Activated naive CD4-positive, alpha-beta T cell treated with anti-CD3 and anti-CD28 coated beads, Interleukin-2, amount 50 U/mL, for 24 hours (primary cell): ENCODE results near the gene LRBA.

Experiments used
- H3K27ac Mint-ChIP-seq: one replicate; pipeline ENCODE4 v1.8.0; 2021; ENCODE audit warnings: mild to moderate bottlenecking, mixed read lengths
- H3K27me3 Mint-ChIP-seq: one replicate; pipeline ENCODE4 v1.8.0; 2021; ENCODE audit warnings: mixed read lengths
- H3K36me3 Mint-ChIP-seq: one replicate; pipeline ENCODE4 v1.8.0; 2021; ENCODE audit warnings: mixed read lengths
- H3K4me1 Mint-ChIP-seq: one replicate; pipeline ENCODE4 v1.8.0; 2021; ENCODE audit warnings: mixed read lengths
- H3K4me3 Mint-ChIP-seq: one replicate; pipeline ENCODE4 v1.8.0; 2021; ENCODE audit warnings: mild to moderate bottlenecking, mixed read lengths
- H3K9me3 Mint-ChIP-seq: one replicate; pipeline ENCODE4 v1.8.0; 2021; ENCODE audit warnings: mixed read lengths

The LRBA gene

GRCh38 chr4:150495550-150495949 is 519.5 kb downstream of the LRBA start:
- Mint-ChIP-seq H3K36me3 (peaks cover 3% of the 10 kb centered on the region), H3K9me3 (no peaks in the 10 kb centered on the region), H3K27me3 (no peaks in the 10 kb centered on the region), H3K27ac (no peak overlapping the region), H3K4me1 (no peaks in the 10 kb centered on the region), H3K4me3 (no peak overlapping the region)

GRCh38 chr4:150493851-150494250 is 521.2 kb downstream of the LRBA start:
- Mint-ChIP-seq H3K27ac (no peak overlapping the region), H3K36me3 (peaks cover 10% of the 10 kb centered on the region), H3K27me3 (no peaks in the 10 kb centered on the region), H3K9me3 (no peaks in the 10 kb centered on the region), H3K4me1 (no peaks in the 10 kb centered on the region), H3K4me3 (no peak overlapping the region)

DNA sequence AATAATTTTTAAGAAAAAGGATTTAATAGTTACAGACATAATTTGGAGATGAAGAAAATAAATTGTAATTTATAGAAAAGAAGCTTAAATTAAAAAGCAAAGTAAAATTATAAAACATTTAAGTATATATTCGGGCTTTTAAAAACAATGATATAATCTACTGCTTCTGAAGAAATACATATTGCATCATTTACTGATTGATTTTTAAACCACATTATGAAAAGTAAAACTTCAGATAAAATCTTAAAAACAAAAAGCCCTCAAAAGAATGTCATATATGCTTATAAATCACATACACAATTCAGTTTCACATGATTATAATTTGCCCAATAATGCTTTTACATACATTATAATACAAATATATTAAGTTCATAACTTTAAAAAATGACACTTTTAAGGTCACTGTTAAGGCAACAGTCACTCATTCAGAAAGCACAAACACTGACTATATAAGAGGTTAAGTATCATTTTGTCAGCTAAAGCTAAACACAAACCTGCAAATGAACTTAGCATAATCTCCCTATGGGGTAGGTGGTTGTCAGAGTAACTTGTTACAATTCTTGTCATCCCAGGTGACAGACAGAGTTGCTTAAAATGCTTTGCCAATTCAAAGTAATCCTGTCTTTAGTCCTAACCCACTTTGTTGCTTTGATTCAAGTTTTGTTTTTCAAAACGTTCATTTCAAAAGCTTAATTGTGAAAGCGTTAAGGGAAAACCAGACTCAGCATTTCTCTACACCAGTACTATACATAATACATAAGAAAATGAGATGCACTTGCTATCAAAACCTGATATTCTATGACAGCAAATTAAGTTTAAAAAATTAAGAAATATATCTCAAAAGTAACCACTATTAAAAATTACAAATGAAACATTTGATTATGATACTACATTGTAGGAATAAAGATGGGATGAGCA is 523.7 kb downstream of the LRBA start:
- H3K4me3 Mint-ChIP-seq: no peak overlapping the region
- no peaks in the 10 kb centered on the region for H3K4me1 Mint-ChIP-seq
- peaks cover 15% of the 10 kb centered on the region for H3K36me3 Mint-ChIP-seq
- no peaks in the 10 kb centered on the region for H3K27me3 Mint-ChIP-seq
- H3K27ac Mint-ChIP-seq: no peak overlapping the region
- no peaks in the 10 kb centered on the region for H3K9me3 Mint-ChIP-seq

DNA sequence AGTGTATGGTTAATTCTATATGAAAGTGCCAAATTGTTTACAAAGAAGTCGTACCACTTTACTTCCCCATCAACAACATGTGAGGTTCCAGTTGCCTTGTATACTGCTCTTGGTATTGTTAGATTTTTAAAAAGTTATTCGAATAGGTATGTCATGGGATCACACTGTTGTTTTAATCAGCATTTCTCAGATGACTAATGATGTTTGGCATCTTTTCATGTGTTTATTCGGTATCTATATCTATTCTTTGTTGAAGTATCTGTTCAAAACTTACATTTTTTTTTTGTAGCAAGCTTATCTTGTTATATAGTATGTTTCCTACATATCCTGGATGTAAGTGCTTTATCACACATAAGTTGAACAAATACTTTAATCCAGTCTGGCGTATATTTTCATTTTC is 532.5 kb downstream of the LRBA start:
- Mint-ChIP-seq H3K9me3 (no peaks in the 10 kb centered on the region), H3K4me3 (no peak overlapping the region), H3K27ac (no peak overlapping the region), H3K36me3 (peaks cover 32% of the 10 kb centered on the region), H3K4me1 (no peaks in the 10 kb centered on the region), H3K27me3 (no peaks in the 10 kb centered on the region)

GRCh38 chr4:150479657-150480056 is 535.4 kb downstream of the LRBA start:
- Mint-ChIP-seq H3K9me3 (no peaks in the 10 kb centered on the region), H3K4me3 (no peak overlapping the region), H3K4me1 (no peaks in the 10 kb centered on the region), H3K27me3 (no peaks in the 10 kb centered on the region), H3K27ac (no peak overlapping the region), H3K36me3 (peaks cover 30% of the 10 kb centered on the region)

DNA sequence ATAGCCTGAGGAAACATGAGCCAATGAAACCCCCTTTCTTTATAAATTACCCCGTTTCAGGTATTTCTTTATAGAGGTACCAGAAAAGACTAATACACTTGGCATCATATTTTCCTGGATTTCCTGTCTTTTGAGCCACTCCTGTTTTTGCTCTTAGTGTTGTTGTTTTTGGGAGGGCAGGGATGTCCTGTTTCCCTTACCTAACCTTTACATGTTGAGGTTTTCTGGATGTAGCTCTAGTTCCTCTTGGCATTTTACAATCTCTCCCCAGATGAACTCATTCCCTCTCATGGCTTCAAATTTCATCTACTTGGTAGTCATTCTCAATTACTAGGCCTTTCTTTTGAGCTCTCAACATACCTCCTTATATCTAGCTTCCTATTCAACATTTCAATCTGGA is 537.2 kb downstream of the LRBA start:
- no peak overlapping the region for H3K4me3 Mint-ChIP-seq
- H3K36me3 Mint-ChIP-seq: peaks cover 38% of the 10 kb centered on the region
- H3K4me1 Mint-ChIP-seq: no peaks in the 10 kb centered on the region
- no peak overlapping the region for H3K27ac Mint-ChIP-seq
- H3K9me3 Mint-ChIP-seq: no peaks in the 10 kb centered on the region
- no peaks in the 10 kb centered on the region for H3K27me3 Mint-ChIP-seq

- Mint-ChIP-seq H3K36me3 (peaks cover 35% of the 10 kb centered on the region), H3K27ac (no peak overlapping the region), H3K27me3 (no peaks in the 10 kb centered on the region), H3K9me3 (no peaks in the 10 kb centered on the region), H3K4me1 (no peaks in the 10 kb centered on the region), H3K4me3 (no peak overlapping the region)
Observed at GRCh38 chr4:150476776-150477175, 538.3 kb downstream of the LRBA start.

- Mint-ChIP-seq H3K27me3 (no peaks in the 10 kb centered on the region), H3K27ac (no peak overlapping the region), H3K36me3 (peaks cover 35% of the 10 kb centered on the region), H3K9me3 (no peaks in the 10 kb centered on the region), H3K4me1 (no peaks in the 10 kb centered on the region), H3K4me3 (no peak overlapping the region)
Observed at GRCh38 chr4:150475763-150476162, 539.3 kb downstream of the LRBA start.

DNA sequence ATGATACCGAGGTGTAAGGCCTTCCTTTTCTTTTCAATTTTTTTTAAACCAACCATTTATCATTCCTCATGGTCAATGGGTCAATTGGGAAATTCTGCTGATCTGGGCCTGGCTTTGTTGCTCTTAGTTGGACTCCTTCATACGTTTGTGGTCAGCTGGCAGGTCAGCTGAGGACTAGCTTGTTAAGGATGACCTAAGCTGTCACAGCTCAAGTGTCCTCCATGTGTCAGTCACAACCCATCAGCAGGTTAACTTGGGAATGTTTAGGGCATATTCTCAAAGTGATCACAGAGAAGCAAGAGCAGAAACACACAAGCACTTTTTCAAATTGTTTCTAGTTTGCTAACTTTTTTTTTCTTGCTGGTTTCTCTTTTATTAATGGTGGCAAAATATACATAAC is 550.6 kb downstream of the LRBA start:
- Mint-ChIP-seq H3K36me3 (peaks cover 35% of the 10 kb centered on the region), H3K4me1 (no peaks in the 10 kb centered on the region), H3K9me3 (no peaks in the 10 kb centered on the region), H3K4me3 (no peak overlapping the region), H3K27ac (no peak overlapping the region), H3K27me3 (no peaks in the 10 kb centered on the region)

- Mint-ChIP-seq H3K9me3 (no peaks in the 10 kb centered on the region), H3K4me3 (no peak overlapping the region), H3K4me1 (no peaks in the 10 kb centered on the region), H3K27me3 (no peaks in the 10 kb centered on the region), H3K27ac (no peak overlapping the region), H3K36me3 (peaks cover 33% of the 10 kb centered on the region)
Observed at GRCh38 chr4:150462743-150463142, 552.3 kb downstream of the LRBA start.

DNA sequence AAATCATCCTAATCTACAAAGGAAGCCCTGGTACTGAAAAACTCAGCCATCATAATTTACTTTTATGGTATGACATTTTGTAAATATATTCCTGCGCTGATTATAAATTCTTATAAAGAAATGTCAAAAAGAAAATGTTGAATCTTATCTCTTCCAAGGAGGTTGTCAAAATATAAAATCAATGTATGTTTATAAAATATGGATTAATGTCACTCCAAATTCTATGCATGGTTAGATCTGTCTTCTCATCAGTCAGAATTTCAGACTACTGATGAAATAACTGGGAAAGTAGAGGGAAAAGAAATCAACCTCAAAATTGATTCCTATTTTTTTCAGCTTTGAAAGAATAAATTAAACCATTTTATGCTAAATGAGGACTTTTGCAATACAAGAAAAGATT is 553.1 kb downstream of the LRBA start:
- Mint-ChIP-seq H3K27ac (no peak overlapping the region), H3K9me3 (no peaks in the 10 kb centered on the region), H3K27me3 (no peaks in the 10 kb centered on the region), H3K36me3 (peaks cover 30% of the 10 kb centered on the region), H3K4me3 (no peak overlapping the region), H3K4me1 (no peaks in the 10 kb centered on the region)

DNA sequence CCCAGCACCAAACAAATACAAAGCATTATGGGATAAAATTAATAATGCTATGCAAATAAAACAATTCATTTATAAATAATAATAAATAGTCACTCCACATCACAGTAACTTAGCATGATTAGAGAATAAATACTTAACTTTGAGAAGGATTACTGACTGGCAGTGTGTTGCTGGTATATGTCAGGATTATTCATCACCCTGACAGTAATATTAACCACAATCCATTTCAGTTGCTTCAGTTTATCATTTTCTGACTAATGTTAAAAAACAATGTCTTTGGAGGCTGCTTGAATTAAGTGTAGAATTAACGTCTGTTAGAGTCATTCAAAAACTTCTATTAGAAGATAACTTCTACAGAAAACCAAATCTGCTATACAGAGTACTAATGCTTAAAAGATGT is 557.3 kb downstream of the LRBA start:
- H3K27ac Mint-ChIP-seq: no peak overlapping the region
- peaks cover 27% of the 10 kb centered on the region for H3K36me3 Mint-ChIP-seq
- no peak overlapping the region for H3K4me3 Mint-ChIP-seq
- no peaks in the 10 kb centered on the region for H3K27me3 Mint-ChIP-seq
- no peaks in the 10 kb centered on the region for H3K4me1 Mint-ChIP-seq
- H3K9me3 Mint-ChIP-seq: peaks cover 5% of the 10 kb centered on the region

GRCh38 chr4:150451883-150452282 is 563.2 kb downstream of the LRBA start:
- no peaks in the 10 kb centered on the region for H3K27me3 Mint-ChIP-seq
- H3K4me1 Mint-ChIP-seq: no peaks in the 10 kb centered on the region
- peaks cover 5% of the 10 kb centered on the region for H3K9me3 Mint-ChIP-seq
- no peak overlapping the region for H3K4me3 Mint-ChIP-seq
- no peak overlapping the region for H3K27ac Mint-ChIP-seq
- peaks cover 31% of the 10 kb centered on the region for H3K36me3 Mint-ChIP-seq

- no peak overlapping the region for H3K27ac Mint-ChIP-seq
Observed at GRCh38 chr4:150447356-150447755, 567.7 kb downstream of the LRBA start.

GRCh38 chr4:150439451-150439933 is 575.6 kb downstream of the LRBA start:
- Mint-ChIP-seq H3K4me1 (peaks cover 13% of the 10 kb centered on the region), H3K36me3 (peaks cover 26% of the 10 kb centered on the region), H3K9me3 (no peaks in the 10 kb centered on the region), H3K27me3 (no peaks in the 10 kb centered on the region), H3K4me3 (no peak overlapping the region), H3K27ac (no peak overlapping the region)

More at GRCh38 chr4:150447356-150447755, 567.7 kb downstream of the LRBA start:
- no peaks in the 10 kb centered on the region for H3K4me1 Mint-ChIP-seq
- H3K27me3 Mint-ChIP-seq: no peaks in the 10 kb centered on the region
- no peaks in the 10 kb centered on the region for H3K9me3 Mint-ChIP-seq
- peaks cover 16% of the 10 kb centered on the region for H3K36me3 Mint-ChIP-seq
- no peak overlapping the region for H3K4me3 Mint-ChIP-seq

GRCh38 chr4:150436598-150437370 is 578.3 kb downstream of the LRBA start:
- no peaks in the 10 kb centered on the region for H3K27me3 Mint-ChIP-seq
- H3K4me1 Mint-ChIP-seq: peaks cover 13% of the 10 kb centered on the region
- no peak overlapping the region for H3K4me3 Mint-ChIP-seq
- H3K27ac Mint-ChIP-seq: peak overlapping the region; percentile 1
- no peaks in the 10 kb centered on the region for H3K9me3 Mint-ChIP-seq
- peaks cover 36% of the 10 kb centered on the region for H3K36me3 Mint-ChIP-seq
